Measurements from ENCODE around the gene FADS1. TPM values are rescaled to one million over a fixed set of nuclear protein-coding genes. Genes with fewer than 3 reads are reported as not detected.

The FADS1 gene
- total and polyA plus RNA-seq, 2 of the 13 experiments (the other 11 are each of a cell fraction or from before 2014, with no cell fraction given), result 91.8 to 108 TPM

- TF ChIP-seq ZNF639 (CRISPR knock-in tag; conservative IDR thresholded peaks at IDR 0.05), result no peak; the same call in 1 of the 2 replicates
- TF ChIP-seq ZNF20 (CRISPR knock-in tag; IDR thresholded peaks at IDR 0.05), result no peak
- no peak for TF ChIP-seq ZEB1 (IDR thresholded peaks at IDR 0.05; ENCODE audit: insufficient replicate concordance, low read depth)
- TF ChIP-seq SUZ12 (IDR thresholded peaks at IDR 0.05; ENCODE audit: low read depth, low read length), result no peak
- TF ChIP-seq ZNF562 (CRISPR knock-in tag; IDR thresholded peaks at IDR 0.05; ENCODE audit: borderline replicate concordance), result no peak
- TF ChIP-seq CBX2 (IDR thresholded peaks at IDR 0.05; ENCODE audit: low read depth, low read length), result no peak
- no peak for TF ChIP-seq CBX2 (CRISPR knock-in tag; IDR thresholded peaks at IDR 0.05; ENCODE audit: low read depth)
- no peak for TF ChIP-seq KDM6A (CRISPR knock-in tag; IDR thresholded peaks at IDR 0.05; ENCODE audit: low read depth)
- no peak for TF ChIP-seq ZMAT5 (CRISPR knock-in tag; IDR thresholded peaks at IDR 0.05; ENCODE audit: borderline replicate concordance, low read depth)
- peak; percentile 59; the same call in 1 of the 2 replicates for TF ChIP-seq E2F2 (CRISPR knock-in tag; IDR thresholded peaks at IDR 0.05; ENCODE audit: borderline replicate concordance)
- TF ChIP-seq ZNF674 (CRISPR knock-in tag; IDR thresholded peaks at IDR 0.05; ENCODE audit: low read depth), result 0 out of 2 replicates have a peak, but pooled peaks have one; percentile 68
- peak; percentile 27 for TF ChIP-seq SKI (IDR thresholded peaks at IDR 0.05; ENCODE audit: partially characterized antibody)
- TF ChIP-seq ZKSCAN5 (CRISPR knock-in tag; IDR thresholded peaks at IDR 0.05), result no peak
- peak; percentile 8; the same call in 1 of the 2 replicates for TF ChIP-seq TFAP4 (IDR thresholded peaks at IDR 0.05; ENCODE audit: borderline replicate concordance, low read depth)
- no peak for TF ChIP-seq ZNF839 (CRISPR knock-in tag; IDR thresholded peaks at IDR 0.05; ENCODE audit: borderline replicate concordance)
- no peak for TF ChIP-seq MAFK (conservative IDR thresholded peaks at IDR 0.05 in 1 of 2, IDR thresholded peaks at IDR 0.05 in 1 of 2; ENCODE audit: low read length in 2 of 2)
- no peak for TF ChIP-seq ADNP (CRISPR knock-in tag; IDR thresholded peaks at IDR 0.05)
- TF ChIP-seq THAP8 (CRISPR knock-in tag; IDR thresholded peaks at IDR 0.05; ENCODE audit: borderline replicate concordance), result no peak; the same call in 1 of the 2 replicates
- peak; percentile 87 for TF ChIP-seq CREB1 (IDR thresholded peaks at IDR 0.05)
- peak; percentile 84 for TF ChIP-seq CREB1 (CRISPR knock-in tag; IDR thresholded peaks at IDR 0.05)
- no peak for TF ChIP-seq RNF2 (conservative IDR thresholded peaks at IDR 0.05; ENCODE audit: low read depth)
- TF ChIP-seq TRIM24 (CRISPR knock-in tag; IDR thresholded peaks at IDR 0.05), result no peak
- peak; percentile 63 for TF ChIP-seq ZNF547 (CRISPR knock-in tag; IDR thresholded peaks at IDR 0.05)
- peak; percentile 82 for TF ChIP-seq PATZ1 (CRISPR knock-in tag; IDR thresholded peaks at IDR 0.05)
Observed at GRCh38 chr11:61814958-61815789, 1.6 kb downstream of the FADS1 start (continued).

All from HepG2 (cell line).